ENCODE data around the gene MLXIP. TPM values are rescaled to one million over a fixed set of nuclear protein-coding genes. Genes with fewer than 3 reads are reported as not detected.
A peak's percentile ranks its signal among the peaks of the same experiment; 100 is the strongest.

Gene MLXIP
- total and polyA plus RNA-seq, 2 of the 13 experiments (the other 11 are each of a cell fraction or from before 2014, with no cell fraction given): 5.3 to 6.7 TPM

DNA sequence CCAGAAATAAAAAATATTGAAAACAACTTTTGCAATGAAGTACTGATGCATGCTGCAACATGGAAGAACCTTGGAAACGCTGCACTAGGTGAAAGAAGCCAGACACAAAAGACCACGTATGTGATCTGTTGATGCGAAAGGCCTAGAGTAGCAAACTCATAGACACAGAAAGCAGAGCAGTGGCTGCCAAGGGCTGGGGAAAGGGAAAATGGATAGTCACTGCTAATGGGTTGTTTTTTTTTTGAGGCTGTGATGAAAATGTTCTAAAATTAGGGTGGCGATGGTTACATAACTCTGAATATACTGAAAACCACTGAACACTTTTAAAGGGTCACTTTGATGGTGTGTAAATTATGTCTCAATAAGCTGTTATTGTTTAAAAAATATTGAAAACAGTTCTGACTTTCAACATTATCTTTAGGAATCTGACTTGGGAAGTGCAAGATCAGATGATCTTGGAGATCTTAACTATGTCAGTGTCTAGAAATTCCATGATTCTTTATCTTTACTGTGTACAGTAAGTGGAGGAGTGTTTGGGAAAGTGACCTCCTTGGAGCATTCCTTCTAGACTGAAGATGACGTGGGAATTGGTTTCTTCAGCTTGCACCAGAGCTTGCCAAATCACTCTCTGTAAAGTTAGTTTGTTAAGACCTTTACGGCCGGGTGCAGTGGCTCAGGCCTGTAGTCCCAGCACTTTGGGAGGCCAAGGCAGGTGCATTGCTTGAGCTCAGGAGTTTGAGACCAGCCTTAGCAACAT, 12.4 kb downstream of the MLXIP start (continued):
- TF ChIP-seq, protein P1, sequence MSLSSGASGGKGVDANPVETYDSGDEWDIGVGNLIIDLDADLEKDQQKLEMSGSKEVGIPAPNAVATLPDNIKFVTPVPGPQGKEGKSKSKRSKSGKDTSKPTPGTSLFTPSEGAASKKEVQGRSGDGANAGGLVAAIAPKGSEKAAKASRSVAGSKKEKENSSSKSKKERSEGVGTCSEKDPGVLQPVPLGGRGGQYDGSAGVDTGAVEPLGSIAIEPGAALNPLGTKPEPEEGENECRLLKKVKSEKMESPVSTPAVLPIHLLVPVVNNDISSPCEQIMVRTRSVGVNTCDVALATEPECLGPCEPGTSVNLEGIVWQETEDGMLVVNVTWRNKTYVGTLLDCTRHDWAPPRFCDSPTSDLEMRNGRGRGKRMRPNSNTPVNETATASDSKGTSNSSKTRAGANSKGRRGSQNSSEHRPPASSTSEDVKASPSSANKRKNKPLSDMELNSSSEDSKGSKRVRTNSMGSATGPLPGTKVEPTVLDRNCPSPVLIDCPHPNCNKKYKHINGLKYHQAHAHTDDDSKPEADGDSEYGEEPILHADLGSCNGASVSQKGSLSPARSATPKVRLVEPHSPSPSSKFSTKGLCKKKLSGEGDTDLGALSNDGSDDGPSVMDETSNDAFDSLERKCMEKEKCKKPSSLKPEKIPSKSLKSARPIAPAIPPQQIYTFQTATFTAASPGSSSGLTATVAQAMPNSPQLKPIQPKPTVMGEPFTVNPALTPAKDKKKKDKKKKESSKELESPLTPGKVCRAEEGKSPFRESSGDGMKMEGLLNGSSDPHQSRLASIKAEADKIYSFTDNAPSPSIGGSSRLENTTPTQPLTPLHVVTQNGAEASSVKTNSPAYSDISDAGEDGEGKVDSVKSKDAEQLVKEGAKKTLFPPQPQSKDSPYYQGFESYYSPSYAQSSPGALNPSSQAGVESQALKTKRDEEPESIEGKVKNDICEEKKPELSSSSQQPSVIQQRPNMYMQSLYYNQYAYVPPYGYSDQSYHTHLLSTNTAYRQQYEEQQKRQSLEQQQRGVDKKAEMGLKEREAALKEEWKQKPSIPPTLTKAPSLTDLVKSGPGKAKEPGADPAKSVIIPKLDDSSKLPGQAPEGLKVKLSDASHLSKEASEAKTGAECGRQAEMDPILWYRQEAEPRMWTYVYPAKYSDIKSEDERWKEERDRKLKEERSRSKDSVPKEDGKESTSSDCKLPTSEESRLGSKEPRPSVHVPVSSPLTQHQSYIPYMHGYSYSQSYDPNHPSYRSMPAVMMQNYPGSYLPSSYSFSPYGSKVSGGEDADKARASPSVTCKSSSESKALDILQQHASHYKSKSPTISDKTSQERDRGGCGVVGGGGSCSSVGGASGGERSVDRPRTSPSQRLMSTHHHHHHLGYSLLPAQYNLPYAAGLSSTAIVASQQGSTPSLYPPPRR (CRISPR knock-in tag; IDR thresholded peaks at IDR 0.05; ENCODE audit: borderline replicate concordance): no peak

DNA sequence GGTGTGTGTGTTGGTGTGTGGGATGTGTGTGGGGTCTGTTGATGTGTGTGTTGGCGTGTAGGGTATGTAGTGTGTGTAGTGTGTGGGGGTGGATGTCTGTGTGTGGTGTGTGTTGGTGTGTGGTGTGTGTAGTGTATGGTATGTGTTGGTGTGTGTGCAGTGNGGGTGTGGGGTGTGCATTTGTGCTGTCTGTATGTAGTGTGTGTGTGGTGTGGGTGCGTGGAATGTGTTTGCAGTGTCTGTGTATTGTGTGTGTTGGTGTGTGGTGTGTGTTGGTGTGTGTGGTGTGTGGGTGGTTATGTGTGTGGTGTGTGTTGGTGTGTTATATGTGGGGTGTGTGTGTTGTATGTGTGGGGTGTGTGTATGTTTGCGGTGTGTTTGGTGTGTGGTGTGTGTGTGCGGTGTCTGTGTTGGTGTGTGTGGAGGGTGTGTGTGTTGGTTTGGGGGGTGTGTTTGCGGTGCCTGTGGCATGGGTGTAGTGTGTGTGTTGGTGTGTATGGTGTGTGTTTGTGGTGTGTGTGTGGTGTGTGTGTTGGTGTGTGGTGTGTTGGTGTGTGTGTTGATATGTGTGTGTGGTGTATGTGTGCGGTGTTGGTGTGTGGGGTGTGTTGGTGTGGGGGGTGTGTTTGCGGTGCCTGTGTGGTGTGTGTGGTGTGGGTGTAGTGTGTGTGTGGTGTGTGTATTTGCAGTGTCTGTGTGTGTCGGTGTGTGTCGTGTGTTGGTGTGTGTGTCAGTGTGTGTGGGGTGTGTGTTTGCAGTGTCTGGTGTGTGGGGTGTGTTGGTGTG, 14.7 kb downstream of the MLXIP start:
- Histone ChIP-seq H3K27ac (ENCODE audit: extremely low read length, insufficient read depth, low read length) (no peak overlapping the region), H3K4me3 (replicated peaks in 1 of 3; ENCODE audit: insufficient read depth in 1 of 3, low read depth in 2 of 3, low read length in 3 of 3) (no peak overlapping the region; a peak in 1 of 6 replicates), H3K36me3 (replicated peaks in 1 of 2; ENCODE audit: control insufficient read depth in 1 of 2, insufficient read depth in 2 of 2, low read length in 2 of 2) (peaks cover 3 to 4% of the 10 kb centered on the region in 2 experiments; a peak in 3 of 5 replicates), H3K79me2 (ENCODE audit: insufficient read depth, low read length) (peaks cover 26% of the 10 kb centered on the region), H4K20me1 (ENCODE audit: insufficient read depth, low read length) (peaks cover 22% of the 10 kb centered on the region; the same call in 1 of the 2 replicates), H3K4me1 (ENCODE audit: insufficient read depth, low read length) (peaks cover 50% of the 10 kb centered on the region), H3K9me3 (ENCODE audit: low read length) (no peaks in the 10 kb centered on the region), H3K27me3 (ENCODE audit: control insufficient read depth in 1 of 2, insufficient read depth in 2 of 2, low read length in 2 of 2) (no peaks in the 10 kb centered on the region), H2AFZ (ENCODE audit: low read length) (no peak overlapping the region), H3K4me2 (ENCODE audit: low read depth, low read length) (no peak overlapping the region), H3K9ac (ENCODE audit: insufficient read depth, low read depth, low read length) (no peak overlapping the region)
- ATAC-seq (no peak), DNase-seq (ENCODE audit: low spot score) (no peak), FAIRE-seq (no peak)
- POLR2A ChIA-PET: no interaction called here
- CTCF ChIA-PET (ENCODE audit: low intra/inter-chr PET ratio, low total read pairs): no interaction called here
- 98% methylated on average over 9 of the region's 9 CpGs for WGBS (ENCODE audit: low lambda C conversion rate)
- intact Hi-C loops (cut with micrococcal nuclease; ENCODE audit: unreplicated experiment): no loop called here
- in situ Hi-C loops (cut with HindIII; ENCODE audit: extremely low pct_ligation_motif_present, low pct_unique_long_range_greater_than_20kb): no loop called here
- BruUV-seq (replicated peaks): no TSS peak
- peak; percentile 27; the same call in 1 of the 2 replicates for TF ChIP-seq SAFB2 (CRISPR knock-in tag; IDR thresholded peaks at IDR 0.05; ENCODE audit: borderline replicate concordance, low read depth)
- 0 out of 2 replicates have a peak, but pooled peaks have one; percentile 36 for TF ChIP-seq ZNF431 (CRISPR knock-in tag; IDR thresholded peaks at IDR 0.05; ENCODE audit: borderline replicate concordance, low read depth)
- TF ChIP-seq ZNF460 (CRISPR knock-in tag; IDR thresholded peaks at IDR 0.05; ENCODE audit: borderline replicate concordance): no peak
- no peak for TF ChIP-seq ZSCAN21 (CRISPR knock-in tag; IDR thresholded peaks at IDR 0.05; ENCODE audit: borderline replicate concordance)
- TF ChIP-seq, protein P2, sequence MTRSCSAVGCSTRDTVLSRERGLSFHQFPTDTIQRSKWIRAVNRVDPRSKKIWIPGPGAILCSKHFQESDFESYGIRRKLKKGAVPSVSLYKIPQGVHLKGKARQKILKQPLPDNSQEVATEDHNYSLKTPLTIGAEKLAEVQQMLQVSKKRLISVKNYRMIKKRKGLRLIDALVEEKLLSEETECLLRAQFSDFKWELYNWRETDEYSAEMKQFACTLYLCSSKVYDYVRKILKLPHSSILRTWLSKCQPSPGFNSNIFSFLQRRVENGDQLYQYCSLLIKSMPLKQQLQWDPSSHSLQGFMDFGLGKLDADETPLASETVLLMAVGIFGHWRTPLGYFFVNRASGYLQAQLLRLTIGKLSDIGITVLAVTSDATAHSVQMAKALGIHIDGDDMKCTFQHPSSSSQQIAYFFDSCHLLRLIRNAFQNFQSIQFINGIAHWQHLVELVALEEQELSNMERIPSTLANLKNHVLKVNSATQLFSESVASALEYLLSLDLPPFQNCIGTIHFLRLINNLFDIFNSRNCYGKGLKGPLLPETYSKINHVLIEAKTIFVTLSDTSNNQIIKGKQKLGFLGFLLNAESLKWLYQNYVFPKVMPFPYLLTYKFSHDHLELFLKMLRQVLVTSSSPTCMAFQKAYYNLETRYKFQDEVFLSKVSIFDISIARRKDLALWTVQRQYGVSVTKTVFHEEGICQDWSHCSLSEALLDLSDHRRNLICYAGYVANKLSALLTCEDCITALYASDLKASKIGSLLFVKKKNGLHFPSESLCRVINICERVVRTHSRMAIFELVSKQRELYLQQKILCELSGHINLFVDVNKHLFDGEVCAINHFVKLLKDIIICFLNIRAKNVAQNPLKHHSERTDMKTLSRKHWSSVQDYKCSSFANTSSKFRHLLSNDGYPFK (CRISPR knock-in tag; IDR thresholded peaks at IDR 0.05; ENCODE audit: borderline replicate concordance): no peak
- TF ChIP-seq, protein P3, sequence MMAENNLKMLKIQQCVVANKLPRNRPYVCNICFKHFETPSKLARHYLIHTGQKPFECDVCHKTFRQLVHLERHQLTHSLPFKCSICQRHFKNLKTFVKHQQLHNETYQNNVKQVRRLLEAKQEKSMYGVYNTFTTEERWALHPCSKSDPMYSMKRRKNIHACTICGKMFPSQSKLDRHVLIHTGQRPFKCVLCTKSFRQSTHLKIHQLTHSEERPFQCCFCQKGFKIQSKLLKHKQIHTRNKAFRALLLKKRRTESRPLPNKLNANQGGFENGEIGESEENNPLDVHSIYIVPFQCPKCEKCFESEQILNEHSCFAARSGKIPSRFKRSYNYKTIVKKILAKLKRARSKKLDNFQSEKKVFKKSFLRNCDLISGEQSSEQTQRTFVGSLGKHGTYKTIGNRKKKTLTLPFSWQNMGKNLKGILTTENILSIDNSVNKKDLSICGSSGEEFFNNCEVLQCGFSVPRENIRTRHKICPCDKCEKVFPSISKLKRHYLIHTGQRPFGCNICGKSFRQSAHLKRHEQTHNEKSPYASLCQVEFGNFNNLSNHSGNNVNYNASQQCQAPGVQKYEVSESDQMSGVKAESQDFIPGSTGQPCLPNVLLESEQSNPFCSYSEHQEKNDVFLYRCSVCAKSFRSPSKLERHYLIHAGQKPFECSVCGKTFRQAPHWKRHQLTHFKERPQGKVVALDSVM (CRISPR knock-in tag; IDR thresholded peaks at IDR 0.05): no peak
